ENCODE data around the gene TACSTD2.
"Not testable (repeated sequence)": the region's sequence is repeated elsewhere in the genome, so short reads cannot be mapped to it uniquely, and the experiment has no call there.

The TACSTD2 gene

GRCh38 chr1:58576727-58577653 is at the start of gene TACSTD2:
Gene TACSTD2 (minus strand): TSS chr1:58577252. CDS start chr1:58577156, 96 bp downstream.
- no peak for DNase-seq

GRCh38 chr1:58626293-58626692 is 49.2 kb upstream of the TACSTD2 start:
- no peak for DNase-seq

- not testable (repeated sequence) for DNase-seq
These were observed 46.2 kb upstream of the TACSTD2 start for GRCh38 chr1:58623259-58623658.

DNA sequence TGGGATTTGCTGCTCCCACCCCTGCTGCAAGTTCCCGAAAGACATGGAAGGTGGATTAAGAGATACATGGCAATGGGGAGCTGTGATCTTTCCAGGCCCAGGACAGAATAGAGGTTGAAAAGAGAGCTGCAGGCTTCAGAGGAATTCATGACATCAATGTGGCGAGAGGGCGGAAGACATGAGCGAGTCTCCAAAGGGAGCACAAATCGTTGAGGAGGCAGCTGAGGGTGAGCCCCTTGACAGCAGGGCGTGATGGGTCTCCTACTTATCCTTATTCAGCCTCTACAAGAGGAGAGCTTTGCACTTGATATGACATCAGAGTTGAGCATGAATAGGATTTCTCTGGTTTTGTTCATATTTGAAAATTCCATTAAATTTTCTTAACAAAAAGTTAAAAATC is 45.5 kb upstream of the TACSTD2 start:
- DNase-seq, result no peak

DNA sequence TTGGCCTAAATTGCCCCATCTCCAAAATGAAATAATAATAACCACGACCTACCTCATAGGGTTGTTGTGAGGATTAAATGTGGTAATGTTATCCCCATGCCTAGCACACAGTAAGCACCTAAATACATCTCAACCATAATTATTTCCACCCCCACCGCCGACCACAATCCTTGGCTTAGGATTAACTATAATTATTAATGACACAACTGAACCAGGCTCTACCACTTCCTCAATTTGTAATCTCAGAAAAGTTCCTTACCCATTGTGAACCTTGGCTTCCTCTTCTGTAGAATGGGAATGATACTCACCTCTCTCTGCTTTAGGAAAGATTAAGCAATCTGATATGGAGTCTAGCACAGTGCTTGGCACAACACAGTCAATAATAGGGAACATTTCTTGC is 44.3 kb upstream of the TACSTD2 start:
- DNase-seq, result no peak

GRCh38 chr1:58620926-58621325 is 43.9 kb upstream of the TACSTD2 start:
- DNase-seq, result no peak

DNA sequence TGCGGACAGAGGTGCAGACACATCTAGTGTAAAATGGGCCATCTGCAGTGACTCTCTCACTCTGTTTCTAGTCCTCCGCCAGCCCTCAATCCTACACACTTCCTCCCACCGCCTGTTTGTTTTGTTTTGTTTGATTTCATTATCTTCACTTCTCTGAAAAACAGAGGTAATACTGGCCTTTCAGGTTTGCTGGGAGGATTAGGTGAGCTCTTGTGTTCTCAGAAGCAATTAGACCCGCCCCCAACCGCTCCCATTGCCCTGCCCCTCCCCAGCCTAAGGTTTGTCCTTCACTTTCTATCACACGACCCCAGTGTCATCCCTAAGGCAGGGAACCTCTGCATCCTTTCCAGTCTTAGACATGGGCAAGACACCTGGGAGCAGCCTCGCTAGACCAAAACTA is 43.2 kb upstream of the TACSTD2 start:
- DNase-seq, result no peak

DNA sequence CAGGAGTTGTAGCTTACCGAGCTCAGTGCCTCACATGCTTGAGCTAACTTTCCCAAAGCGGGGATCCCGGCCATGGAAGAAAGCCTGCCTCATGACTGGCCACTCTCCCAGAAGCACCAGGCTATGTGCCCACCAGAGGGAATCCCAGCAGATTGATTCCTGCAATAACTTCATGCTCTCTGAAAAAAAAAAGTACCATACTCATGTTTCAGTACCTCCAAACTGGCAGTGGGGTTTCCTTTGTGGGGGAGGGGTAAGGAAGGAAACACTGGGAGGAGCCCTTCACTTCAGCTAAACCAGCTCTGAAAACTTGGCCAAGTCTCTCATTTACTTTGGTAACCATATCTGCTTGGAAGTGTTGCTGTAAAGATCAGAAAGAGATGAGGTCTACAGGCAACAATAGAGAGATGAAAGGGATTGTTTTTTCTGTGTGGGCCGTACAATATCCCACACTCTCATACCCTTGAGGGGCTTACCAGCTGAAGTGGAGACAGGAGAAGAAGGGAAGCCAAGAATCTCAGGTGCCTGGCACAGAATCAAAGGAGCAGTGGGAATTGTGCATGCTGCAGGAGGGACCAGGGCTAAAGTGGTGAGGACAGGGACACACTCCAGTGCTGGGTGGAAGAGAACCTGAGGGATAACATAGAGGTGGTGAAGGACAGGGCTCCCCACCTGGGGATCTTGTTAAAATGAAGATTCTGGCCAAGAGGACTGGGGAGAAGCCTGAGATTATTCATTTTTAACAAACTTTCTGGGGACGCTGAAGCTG is 42.4 kb upstream of the TACSTD2 start:
- no peak for DNase-seq

- no peak for DNase-seq
These were observed 41.3 kb upstream of the TACSTD2 start for GRCh38 chr1:58618303-58618702.

DNA sequence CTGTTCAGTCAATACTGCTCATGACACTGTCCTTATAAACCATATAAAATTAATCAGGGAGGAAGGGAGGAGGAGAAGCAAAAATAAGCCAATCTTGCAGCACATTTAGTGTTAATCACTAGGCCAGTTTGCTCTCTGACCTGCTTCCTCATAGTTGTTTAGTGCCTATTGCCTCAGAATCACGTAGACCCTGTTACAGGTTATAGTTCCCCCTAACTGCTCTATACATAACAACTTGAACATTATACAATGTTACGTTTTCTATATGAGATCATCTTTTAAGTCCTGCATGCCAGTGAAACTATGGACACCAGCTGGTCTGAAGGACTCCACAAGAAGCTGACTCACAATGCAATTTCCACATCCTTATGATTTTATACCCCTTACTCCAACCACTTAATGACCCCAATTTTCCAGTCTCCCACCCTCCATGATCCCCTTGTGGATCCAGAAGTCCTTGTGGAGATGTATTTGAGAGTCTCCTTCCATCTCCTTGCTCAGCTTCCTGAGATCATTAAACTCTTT is 34.9 kb upstream of the TACSTD2 start:
- no peak for DNase-seq

DNA sequence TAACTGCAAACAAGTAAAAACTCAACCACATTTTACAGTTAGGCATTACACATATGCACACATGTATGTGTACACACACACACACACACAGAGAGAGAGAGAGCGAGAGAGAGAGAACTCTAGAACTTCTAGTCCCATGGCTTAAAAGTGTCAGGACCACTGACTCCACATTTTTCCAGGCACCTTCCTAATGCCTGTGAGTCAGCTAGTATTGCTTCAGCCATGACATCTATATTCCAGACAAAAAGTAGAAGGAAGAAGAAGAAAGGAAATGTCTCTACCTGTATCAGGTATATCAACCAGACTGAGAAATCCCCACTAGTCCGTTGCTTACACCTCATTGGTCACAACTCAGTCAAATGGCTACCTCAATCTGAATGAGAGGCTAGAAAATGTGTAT is 31.9 kb upstream of the TACSTD2 start:
- DNase-seq, result no peak

- no peak for DNase-seq
These were observed 31.2 kb upstream of the TACSTD2 start for GRCh38 chr1:58608297-58608696.

DNA sequence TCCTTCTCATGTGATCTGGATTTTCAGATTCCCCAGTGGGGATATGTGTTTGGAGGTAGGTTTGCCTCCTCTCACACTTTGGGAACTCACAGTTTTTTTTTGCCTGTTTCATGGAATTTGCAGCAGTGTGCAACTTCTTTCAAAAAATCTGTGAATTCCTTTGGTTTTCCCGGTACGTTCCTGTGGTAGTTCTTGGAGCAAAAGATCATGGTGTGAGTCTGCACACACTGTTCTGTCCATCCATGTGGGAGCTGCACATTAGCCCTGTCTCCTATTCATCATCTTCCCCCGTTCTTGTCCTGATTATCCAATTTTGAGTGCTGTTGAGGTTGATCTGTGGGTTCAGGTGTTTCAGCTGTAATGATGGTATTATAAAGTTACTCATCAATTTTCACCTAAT is 30.3 kb upstream of the TACSTD2 start:
- no peak for DNase-seq

DNA sequence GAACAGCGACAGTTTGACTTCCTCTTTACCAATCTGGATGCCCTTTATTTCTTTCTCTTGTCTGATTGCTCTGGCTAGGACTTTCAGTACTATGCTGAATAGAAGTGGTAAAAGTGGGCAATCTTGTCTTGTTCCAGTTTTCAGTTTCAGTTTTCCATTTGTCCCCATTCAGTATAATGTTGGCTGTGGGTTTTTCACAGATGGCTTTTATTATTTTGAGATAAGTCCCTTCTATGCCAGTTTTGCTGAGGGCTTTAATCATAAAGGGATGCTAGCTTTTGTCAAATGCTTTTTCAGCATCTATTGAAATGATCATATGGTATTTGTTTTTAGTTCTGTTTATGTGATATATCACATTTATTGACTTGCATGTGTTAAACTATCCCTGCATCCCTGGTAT is 24.9 kb upstream of the TACSTD2 start:
- DNase-seq, result not testable (repeated sequence)

DNA sequence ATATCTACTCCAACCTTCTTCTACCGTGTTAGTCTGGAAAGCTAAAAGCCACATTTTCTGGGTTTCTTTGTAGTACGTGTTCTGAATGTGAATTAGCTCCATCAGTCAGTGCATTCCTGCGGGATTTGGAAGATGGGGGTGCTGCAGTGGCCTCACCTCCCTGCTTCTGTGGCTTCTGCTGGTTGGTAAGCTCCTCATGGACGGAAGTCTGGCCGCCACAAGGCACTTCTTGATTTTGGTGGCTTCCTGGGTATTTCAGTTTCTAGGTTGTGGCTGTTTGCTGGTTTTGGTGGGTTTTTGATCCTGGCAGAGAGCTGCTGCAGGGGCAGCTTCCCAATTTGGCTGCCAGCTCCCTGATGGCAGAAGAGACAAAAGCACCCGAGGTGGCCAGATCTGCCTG is 20.9 kb upstream of the TACSTD2 start:
- no peak for DNase-seq

GRCh38 chr1:58597076-58597475 is 20.0 kb upstream of the TACSTD2 start:
- no peak for DNase-seq

- DNase-seq, result no peak
These were observed 19.6 kb upstream of the TACSTD2 start for GRCh38 chr1:58596631-58597052.

- DNase-seq, result no peak
These were observed 17.5 kb upstream of the TACSTD2 start for GRCh38 chr1:58594546-58594945.

DNA sequence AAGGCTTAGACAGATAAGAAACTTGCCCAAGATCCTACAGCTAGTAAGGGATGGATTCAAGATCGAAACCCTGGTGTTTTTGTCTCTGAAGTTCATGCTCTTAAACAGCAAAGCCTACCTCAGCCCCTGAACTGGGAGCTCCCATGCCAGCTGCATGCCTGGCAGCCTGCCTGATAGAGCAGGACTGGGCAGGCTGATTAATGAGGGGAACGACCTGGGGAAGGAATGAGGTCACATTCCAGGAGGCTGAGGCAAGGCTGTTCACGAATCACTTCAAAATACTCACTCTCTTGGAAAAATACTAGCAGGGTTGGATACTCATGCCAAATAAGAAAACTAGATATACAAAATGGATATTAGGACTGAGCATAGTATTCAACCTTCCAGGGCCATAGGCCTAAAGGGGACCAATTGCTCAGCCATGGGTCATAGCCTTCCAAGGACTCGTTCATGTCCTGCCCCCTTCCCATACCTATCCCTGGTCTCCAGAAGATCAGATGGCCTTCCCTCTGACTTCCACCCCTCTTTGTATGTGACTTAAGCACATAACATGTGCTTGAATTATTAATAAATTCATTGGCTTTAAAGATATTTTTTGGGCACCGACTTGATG is 15.6 kb upstream of the TACSTD2 start:
- DNase-seq, result no peak

GRCh38 chr1:58591806-58592205 is 14.8 kb upstream of the TACSTD2 start:
- DNase-seq, result no peak

- DNase-seq, result no peak
These were observed 13.0 kb upstream of the TACSTD2 start for GRCh38 chr1:58590019-58590418.

DNA sequence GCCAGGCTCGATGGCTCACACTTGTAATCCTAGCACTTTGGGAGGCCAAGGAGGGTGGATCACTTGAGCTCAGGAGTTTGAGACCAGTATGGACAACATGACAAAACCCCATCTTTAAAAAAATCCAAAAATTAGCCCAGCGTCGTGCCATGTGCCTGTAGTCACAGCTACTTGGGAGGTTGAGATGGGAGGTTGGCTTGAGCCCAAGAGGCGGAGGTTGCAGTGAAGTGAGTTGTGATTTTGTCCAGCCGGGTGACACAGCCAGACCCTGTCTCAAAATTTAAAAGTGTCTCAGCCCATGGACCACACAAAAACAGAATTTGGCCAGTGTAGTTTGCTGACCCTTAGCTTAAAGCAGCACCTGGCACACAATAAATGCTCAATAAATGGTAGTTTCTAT is 11.3 kb upstream of the TACSTD2 start:
- DNase-seq, result no peak

GRCh38 chr1:58587667-58588066 is 10.6 kb upstream of the TACSTD2 start:
- no peak for DNase-seq
